Measurements from ENCODE around the gene TTC9. TPM values are rescaled to one million over a fixed set of nuclear protein-coding genes. Genes with fewer than 3 reads are reported as not detected.
A peak's percentile ranks its signal among the peaks of the same experiment; 100 is the strongest.

The TTC9 gene
- total RNA-seq, 1 experiment from 2014 or later = 9.3 TPM

DNA sequence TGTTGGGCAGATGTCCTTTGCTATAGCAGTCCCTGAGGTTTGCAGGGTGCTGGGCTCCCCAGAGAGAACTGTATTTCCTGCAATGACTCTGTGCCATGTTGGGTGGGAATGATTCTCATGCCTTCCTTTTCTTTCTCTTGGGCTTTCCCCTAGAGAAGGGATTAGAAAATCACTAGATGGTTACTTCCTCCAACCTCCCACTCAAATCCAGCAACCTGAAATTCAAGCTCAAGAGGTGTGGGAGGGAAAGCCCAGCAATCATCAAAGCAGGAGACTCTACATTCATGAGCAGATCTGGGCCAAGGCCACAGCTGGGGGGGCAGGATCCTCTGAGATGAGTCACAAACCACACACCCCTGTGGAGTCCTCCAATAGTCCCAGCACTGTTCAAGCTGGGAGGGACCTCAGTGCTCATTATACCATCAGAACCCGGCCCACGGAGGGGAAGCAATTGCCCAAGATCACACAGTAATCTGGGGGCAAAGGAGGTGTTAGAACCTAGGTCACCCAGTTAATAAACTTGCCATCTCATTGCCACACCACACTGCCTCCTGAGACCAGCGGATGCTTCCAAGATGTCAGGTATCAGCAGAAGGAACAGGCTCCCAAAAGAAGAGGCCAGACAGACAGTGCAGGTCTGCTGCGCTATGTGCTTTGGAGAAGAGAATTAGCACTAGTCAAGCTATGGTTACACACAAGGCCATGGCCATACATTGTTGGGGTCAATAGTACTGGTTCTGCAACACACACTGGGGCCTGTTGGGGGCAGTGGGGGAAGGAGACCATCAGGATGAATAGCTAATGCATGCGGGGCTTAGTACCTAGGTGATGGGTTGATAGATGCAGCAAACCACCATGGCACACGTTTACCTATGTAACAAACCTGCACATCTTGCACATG is 65.7 kb downstream of the TTC9 start:
- Histone ChIP-seq H4K20me1 (ENCODE audit: insufficient read depth) (no peaks in the 10 kb centered on the region), H3K9me3 (ENCODE audit: insufficient read depth, low read depth) (no peaks in the 10 kb centered on the region), H3K4me3 (no peak overlapping the region), H3K36me3 (ENCODE audit: low read depth) (no peaks in the 10 kb centered on the region), H3K27me3 (ENCODE audit: insufficient read depth, low read depth) (no peaks in the 10 kb centered on the region), H3F3A (ENCODE audit: insufficient read depth, low read depth) (peaks cover 10% of the 10 kb centered on the region; the same call in 1 of the 2 replicates), H3K27ac (peak overlapping the region; percentile 67), H3K79me2 (ENCODE audit: low read depth) (no peaks in the 10 kb centered on the region), H3K9me2 (ENCODE audit: insufficient read depth) (no peaks in the 10 kb centered on the region), H3K4me1 (replicated peaks; ENCODE audit: insufficient read depth) (peaks cover 22% of the 10 kb centered on the region), H3K4me2 (peak overlapping the region; percentile 46), H2AFZ (no peak overlapping the region)
- intact Hi-C loops (cut with micrococcal nuclease; ENCODE audit: unreplicated experiment) = loop anchor here (1.0 to 2.0 kb wide), 2 partner anchors 42 to 67 kb away; partner anchors contain the start of gene TTC9
- CTCF ChIA-PET = interaction anchor here (1.4 kb wide), 1 partner anchor 111 kb away, joined by 3 read pairs; no protein-coding TSS in a partner anchor
- DNase-seq = peak; percentile 81 to 92
- POLR2A ChIA-PET (ENCODE audit: unreplicated experiment) = interaction anchor here (0.5 to 1.1 kb wide), 4 partner anchors 20 to 187 kb away, joined by 3 to 14 read pairs (median 8); no protein-coding TSS in a partner anchor
- no TSS peak for BruUV-seq (replicated peaks)
- TF ChIP-seq, protein P1, sequence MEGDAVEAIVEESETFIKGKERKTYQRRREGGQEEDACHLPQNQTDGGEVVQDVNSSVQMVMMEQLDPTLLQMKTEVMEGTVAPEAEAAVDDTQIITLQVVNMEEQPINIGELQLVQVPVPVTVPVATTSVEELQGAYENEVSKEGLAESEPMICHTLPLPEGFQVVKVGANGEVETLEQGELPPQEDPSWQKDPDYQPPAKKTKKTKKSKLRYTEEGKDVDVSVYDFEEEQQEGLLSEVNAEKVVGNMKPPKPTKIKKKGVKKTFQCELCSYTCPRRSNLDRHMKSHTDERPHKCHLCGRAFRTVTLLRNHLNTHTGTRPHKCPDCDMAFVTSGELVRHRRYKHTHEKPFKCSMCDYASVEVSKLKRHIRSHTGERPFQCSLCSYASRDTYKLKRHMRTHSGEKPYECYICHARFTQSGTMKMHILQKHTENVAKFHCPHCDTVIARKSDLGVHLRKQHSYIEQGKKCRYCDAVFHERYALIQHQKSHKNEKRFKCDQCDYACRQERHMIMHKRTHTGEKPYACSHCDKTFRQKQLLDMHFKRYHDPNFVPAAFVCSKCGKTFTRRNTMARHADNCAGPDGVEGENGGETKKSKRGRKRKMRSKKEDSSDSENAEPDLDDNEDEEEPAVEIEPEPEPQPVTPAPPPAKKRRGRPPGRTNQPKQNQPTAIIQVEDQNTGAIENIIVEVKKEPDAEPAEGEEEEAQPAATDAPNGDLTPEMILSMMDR (conservative IDR thresholded peaks at IDR 0.05) = no peak
- TF ChIP-seq EZH2 (IDR thresholded peaks at IDR 0.05; ENCODE audit: low read depth) = no peak

DNA sequence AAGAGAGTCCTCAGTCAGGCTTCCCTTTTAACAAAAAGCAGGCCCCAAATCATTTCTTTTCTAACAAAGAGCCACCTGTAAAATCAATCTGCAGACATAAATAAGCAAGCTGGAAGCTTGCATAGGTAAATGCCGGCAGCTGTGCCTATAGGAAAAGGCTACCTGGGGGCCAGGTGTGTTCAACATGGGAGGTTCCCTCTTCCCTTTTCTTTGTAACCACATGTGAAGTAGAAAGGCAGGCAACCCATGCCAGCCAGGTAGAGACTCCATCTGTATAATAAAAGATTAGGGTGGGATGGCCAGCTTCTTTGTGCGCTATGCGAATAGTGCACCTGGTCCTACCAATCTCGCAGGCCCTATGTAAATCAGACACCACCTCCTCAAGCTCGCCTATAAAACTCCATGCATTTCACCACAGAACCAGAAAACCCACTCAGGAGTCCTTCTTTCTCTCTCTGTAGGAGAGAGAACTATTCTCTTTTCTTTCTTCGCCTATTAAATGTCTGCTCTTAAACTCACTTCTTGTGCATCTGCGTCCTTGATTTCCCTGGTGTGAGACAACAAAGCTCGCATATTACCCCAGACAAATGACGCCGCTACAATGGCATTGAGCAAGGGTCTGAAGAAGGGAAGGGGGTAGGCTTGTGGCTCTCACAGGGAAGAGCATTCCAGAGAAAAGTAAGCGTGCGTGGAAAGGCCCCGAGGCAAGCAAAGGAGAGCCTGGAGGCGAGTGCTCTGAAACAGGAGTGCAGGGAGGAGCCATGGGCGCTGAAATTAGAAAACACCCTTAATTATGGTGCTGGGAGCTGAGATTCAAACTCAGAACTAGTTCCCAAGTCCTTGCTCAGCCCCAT is 67.2 kb downstream of the TTC9 start:
- intact Hi-C loops (cut with micrococcal nuclease; ENCODE audit: unreplicated experiment) = no loop called here
- Histone ChIP-seq H3K4me3 (no peak overlapping the region), H3K4me1 (replicated peaks; ENCODE audit: insufficient read depth) (peaks cover 26% of the 10 kb centered on the region), H3K27ac (no peak overlapping the region), H3F3A (ENCODE audit: insufficient read depth, low read depth) (peaks cover 9% of the 10 kb centered on the region; the same call in 1 of the 2 replicates), H4K20me1 (ENCODE audit: insufficient read depth) (no peaks in the 10 kb centered on the region), H3K9me3 (ENCODE audit: insufficient read depth, low read depth) (no peaks in the 10 kb centered on the region), H3K27me3 (ENCODE audit: insufficient read depth, low read depth) (no peaks in the 10 kb centered on the region), H3K36me3 (ENCODE audit: low read depth) (no peaks in the 10 kb centered on the region), H3K9me2 (ENCODE audit: insufficient read depth) (no peaks in the 10 kb centered on the region), H3K4me2 (no peak overlapping the region), H3K79me2 (ENCODE audit: low read depth) (no peaks in the 10 kb centered on the region), H2AFZ (no peak overlapping the region)
- POLR2A ChIA-PET (ENCODE audit: unreplicated experiment) = interaction anchor here (0.6 kb wide), 1 partner anchor 100 kb away, joined by 11 read pairs; the partner anchor contains the start of gene MAP3K9
- no peak for DNase-seq
- TF ChIP-seq, protein P1 (conservative IDR thresholded peaks at IDR 0.05) = no peak
- TF ChIP-seq EZH2 (IDR thresholded peaks at IDR 0.05; ENCODE audit: low read depth) = no peak
- CTCF ChIA-PET = no interaction called here
- no TSS peak for BruUV-seq (replicated peaks)

DNA sequence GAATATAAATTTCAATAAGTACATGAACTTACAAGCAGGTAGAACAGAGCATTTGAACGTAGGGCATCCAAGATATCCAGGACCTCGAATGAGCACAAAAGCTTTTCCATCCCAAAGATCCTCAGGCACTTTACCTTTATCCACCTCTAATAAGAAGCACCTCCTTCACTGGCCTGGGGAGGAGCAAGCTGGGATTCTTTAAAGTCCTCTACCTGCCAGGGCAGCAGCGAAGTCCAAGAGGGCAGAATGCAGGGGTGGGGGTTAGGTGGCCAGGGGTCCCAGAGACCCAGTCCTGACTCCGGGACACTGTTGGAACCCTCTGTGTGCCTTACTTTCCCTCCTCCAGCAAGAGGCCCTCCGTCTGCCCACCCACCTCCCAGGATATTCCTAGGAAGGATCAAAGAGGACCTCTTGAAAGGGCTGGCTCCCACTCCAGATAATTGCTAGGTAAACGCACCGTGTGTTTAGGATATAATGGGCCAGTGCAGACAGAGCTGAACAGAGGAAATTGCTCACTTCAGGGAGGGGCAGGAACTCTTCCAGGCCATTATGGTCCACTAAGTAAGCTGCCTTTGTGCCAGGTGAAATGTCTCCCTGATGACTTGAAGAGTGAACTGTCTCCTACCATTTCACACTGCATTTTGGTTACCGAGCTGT is 68.1 kb downstream of the TTC9 start:
- Histone ChIP-seq H3K9me2 (ENCODE audit: insufficient read depth) (no peaks in the 10 kb centered on the region), H3K4me3 (no peak overlapping the region), H3K27ac (no peak overlapping the region), H2AFZ (no peak overlapping the region), H3K4me2 (no peak overlapping the region), H4K20me1 (ENCODE audit: insufficient read depth) (no peaks in the 10 kb centered on the region), H3K27me3 (ENCODE audit: insufficient read depth, low read depth) (no peaks in the 10 kb centered on the region), H3K9me3 (ENCODE audit: insufficient read depth, low read depth) (no peaks in the 10 kb centered on the region), H3K79me2 (ENCODE audit: low read depth) (no peaks in the 10 kb centered on the region), H3K36me3 (ENCODE audit: low read depth) (no peaks in the 10 kb centered on the region), H3F3A (ENCODE audit: insufficient read depth, low read depth) (peaks cover 9% of the 10 kb centered on the region; the same call in 1 of the 2 replicates), H3K4me1 (replicated peaks; ENCODE audit: insufficient read depth) (peaks cover 26% of the 10 kb centered on the region)
- no TSS peak for BruUV-seq (replicated peaks)
- DNase-seq = no peak
- ChIA-PET CTCF (no interaction called here), POLR2A (ENCODE audit: unreplicated experiment) (interaction anchor here (0.6 kb wide), 1 partner anchor 100 kb away, joined by 11 read pairs; the partner anchor contains the start of gene MAP3K9)
- intact Hi-C loops (cut with micrococcal nuclease; ENCODE audit: unreplicated experiment) = no loop called here
- no peak for TF ChIP-seq EZH2 (IDR thresholded peaks at IDR 0.05; ENCODE audit: low read depth)
- TF ChIP-seq, protein P1 (conservative IDR thresholded peaks at IDR 0.05) = no peak

All from PC-9 (cell line).